Cardiac fibroblast (primary cell): ENCODE data around the gene CLEC4F.
A peak's percentile ranks its signal among the peaks of the same experiment; 100 is the strongest.

Experiments
- DNase-seq, 2 donors: peaks; one replicate each; pipeline versions ENCODE4 v3.0.0 to v3.0.0-alpha.2; 2010; ENCODE audit warnings: low read depth in 2 of 2
- H3K4me3 ChIP-seq, 2 donors: replicated peaks in 1 of 2; 1 replicate in 1 of 2; 2 replicates in 1 of 2; pipeline ENCODE4 v1.5.1; 2011; ENCODE audit warnings: low read depth in 2 of 2, low read length in 2 of 2, mild to moderate bottlenecking in 2 of 2, moderate library complexity in 1 of 2
- TF ChIP-seq, protein P1 (sequence below): IDR thresholded peaks from one replicate; pipeline ENCODE4 v1.5.1; 2011; ENCODE audit warnings: low read depth, mild to moderate bottlenecking, low read length, inconsistent platforms

The CLEC4F gene

DNA sequence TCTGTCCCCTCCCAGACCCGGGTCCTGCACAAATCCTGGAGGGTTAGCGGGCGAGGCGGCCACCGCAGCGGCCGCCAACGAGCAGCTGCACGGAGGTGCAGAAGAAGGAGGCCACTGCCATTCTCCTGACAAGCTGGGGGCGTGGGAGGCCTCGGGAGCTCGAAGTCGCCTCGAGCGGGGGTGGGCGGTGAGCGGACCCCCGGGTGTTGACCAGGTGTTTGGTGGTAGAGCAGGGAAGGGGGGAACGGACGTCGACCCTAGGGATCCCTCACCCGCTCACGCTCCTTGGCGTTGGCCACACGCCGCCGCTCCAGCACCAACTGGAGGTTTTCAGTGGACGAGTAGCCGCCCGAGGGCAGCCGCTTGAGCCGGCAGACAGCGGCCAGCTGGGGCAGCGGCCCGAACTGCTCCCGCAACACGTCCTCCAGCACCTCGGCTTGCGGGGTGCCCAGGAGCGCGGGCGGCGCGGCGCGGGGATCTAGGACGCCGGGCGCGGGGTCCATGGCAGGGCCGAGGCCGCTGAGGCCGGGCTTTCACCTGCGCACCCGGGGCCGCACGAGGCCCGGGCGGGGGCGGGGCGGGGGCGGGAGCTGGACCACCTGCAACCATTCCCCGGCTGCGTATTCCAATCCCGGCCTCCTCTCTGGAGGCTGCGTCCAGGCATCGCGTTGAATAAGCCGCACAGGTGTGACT, 30.1 kb downstream of the CLEC4F start, which contains the start of gene FIGLA:
TSS of gene FIGLA (minus strand) at position 508 of the 693 bp plus-strand sequence. CDS start at position 503, 5 bp downstream.
- TF ChIP-seq, protein P1, sequence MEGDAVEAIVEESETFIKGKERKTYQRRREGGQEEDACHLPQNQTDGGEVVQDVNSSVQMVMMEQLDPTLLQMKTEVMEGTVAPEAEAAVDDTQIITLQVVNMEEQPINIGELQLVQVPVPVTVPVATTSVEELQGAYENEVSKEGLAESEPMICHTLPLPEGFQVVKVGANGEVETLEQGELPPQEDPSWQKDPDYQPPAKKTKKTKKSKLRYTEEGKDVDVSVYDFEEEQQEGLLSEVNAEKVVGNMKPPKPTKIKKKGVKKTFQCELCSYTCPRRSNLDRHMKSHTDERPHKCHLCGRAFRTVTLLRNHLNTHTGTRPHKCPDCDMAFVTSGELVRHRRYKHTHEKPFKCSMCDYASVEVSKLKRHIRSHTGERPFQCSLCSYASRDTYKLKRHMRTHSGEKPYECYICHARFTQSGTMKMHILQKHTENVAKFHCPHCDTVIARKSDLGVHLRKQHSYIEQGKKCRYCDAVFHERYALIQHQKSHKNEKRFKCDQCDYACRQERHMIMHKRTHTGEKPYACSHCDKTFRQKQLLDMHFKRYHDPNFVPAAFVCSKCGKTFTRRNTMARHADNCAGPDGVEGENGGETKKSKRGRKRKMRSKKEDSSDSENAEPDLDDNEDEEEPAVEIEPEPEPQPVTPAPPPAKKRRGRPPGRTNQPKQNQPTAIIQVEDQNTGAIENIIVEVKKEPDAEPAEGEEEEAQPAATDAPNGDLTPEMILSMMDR: no peak
- no peak within 1 kb of the TSS for H3K4me3 ChIP-seq
- no peak for DNase-seq

DNA sequence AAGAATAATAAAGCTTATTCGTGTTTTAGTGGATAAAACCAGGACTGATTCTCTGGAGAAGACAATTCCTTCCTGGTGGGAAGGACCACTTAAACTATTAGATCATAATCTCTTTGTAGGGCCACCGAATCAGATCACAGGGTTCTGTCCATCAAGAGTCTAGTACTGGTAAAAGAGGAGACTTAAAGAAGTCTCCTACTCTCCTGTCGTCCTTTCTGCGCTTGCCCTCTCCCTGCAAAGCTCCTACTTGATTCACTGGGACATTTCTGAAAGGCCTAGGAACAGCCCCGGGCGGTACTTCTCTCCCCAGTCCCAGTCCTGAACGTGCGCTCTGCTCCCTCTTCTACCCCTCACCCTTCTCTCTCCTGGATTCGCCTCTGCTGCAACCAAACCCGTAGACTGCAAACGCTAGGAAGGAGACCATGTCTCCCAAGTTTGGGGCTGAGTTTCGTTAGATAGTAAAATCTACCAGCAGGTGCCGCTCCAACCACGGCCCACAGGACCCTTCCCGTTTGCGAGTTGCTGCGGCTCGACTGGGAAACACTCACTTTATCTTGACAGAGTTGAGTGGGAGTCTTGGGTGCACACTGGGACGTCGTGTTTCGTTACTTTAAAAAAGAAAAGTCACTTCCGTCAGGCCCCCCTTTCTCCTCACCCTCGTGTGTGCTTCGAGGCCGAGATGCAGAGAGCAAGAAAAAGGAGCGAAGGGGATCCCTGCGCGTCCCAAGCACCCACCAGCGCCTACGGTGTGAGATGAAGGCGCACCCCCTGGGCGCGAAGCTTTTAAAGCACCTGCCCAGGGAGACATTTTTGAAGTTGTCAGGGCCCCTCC, 30.9 kb downstream of the CLEC4F start:
- DNase-seq: peak; percentile 60
- no peak overlapping the region for H3K4me3 ChIP-seq
- TF ChIP-seq, protein P1: peak; percentile 60

DNA sequence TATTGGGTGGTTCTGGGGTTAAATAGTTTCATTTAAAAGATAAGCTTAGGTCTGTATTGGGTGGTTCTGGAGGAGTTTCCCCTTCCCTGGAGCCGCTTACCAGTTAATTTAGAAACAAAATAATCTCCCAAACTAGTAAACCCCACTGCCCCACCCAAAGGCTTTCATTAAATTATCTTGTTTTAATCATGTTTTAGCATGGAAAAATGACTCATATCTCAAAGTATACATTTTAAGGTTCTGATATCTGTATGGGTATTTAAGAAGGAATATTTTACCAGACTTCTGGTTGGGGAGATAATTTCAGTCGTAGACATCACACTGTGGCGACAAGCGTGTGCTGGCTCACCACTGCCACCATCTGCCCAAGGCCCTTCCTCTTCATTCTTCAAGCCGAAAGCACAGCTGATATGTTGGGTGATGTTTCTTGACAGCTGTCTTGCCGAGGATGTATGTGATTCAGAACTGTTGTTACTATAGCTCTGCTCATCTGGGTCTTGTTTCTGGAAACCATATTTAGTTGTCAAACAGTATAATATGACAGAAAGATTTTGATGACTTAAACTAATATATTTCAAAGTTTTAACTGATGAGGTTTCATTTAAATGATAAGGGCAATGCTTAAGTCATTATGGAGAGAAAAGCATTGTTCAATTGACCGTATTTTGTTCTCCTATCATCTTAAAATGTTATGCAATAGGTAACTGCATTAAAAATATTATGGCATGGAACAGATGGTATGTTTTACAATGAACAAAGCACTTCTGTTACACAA, 35.1 kb downstream of the CLEC4F start:
- TF ChIP-seq, protein P1: peak; percentile 48
- peak; percentile 27 to 32 for DNase-seq

DNA sequence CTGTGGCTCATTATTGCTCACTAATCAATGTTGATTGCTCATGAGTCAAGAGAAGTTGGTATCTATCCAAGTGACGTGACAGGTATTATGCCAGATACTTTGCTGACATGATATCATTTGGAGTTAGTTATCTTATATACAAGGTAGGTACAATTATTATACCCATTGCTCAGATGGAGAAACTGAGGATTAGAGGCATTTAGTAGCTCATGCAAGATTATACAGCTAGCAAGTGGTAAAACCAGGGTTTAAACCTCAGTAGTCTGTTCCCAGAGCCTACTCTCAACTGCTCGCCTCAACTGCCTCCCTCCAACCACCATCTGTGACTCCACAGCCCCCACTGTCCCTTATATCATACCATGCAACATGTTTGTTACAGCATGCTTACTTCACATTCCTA, 36.1 kb downstream of the CLEC4F start:
- no peak overlapping the region for H3K4me3 ChIP-seq
- TF ChIP-seq, protein P1: no peak
- no peak for DNase-seq

More for the DNA sequence above, 35.1 kb downstream of the CLEC4F start:
- H3K4me3 ChIP-seq: no peak overlapping the region

DNA sequence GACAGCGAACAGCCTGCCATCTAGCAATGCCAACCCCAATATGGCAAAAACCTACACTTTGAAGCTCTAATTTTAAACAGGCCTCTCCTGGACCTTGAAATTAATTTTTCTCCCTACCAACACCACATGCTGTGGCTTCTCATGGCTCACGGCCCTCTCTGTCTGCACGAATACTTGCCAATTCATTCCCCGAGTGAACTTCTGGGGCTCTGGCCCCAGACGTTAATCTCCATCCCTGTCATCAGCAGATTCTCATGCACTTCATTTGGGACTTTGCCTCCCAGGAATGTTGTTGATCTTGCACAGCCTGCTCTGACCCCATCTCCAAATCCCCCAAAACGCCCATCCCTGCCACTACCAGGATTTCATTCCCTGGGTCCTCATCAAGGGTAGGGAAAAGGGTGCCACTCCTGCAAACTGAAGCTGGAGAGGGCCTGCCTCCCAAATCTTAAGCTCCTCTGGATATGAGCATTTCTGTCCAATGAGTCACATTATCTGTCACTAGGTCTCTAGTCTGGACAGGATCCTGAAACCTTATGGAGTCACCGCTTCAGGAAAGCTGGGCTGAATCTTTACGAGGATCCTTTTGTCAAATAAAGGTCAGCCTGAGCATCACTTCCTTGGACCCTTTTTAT, 40.4 kb downstream of the CLEC4F start:
- no peak overlapping the region for H3K4me3 ChIP-seq
- TF ChIP-seq, protein P1: no peak

DNA sequence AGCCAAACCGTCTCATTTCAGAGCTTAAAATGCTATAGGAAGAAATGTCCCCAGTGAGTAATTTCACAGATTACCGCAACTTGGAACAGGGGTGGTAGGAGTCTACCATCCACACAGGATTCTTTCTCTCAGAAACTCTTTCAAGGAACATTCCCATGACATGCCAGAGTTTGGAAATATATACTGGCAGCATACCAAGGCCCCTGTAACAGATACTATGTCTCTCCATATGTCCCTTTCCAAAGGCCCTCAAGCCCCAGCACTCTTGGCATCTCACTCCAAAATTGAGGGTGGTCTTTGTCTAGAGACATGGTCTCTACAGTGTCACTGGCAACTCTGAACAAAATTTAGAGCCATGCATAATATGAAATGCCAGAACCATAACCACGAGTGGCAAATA, 40.9 kb downstream of the CLEC4F start:
- H3K4me3 ChIP-seq: no peak overlapping the region
- DNase-seq: peak in 1 of 2 donors; percentile 11
- TF ChIP-seq, protein P1: no peak

More for the DNA sequence above, 40.4 kb downstream of the CLEC4F start:
- peak; percentile 28 for DNase-seq
